IPS-15b (cell line): ENCODE data around the gene CNP.

ENCODE experiments used
- H3K27me3 ChIP-seq: one replicate; pipeline ENCODE4 v1.6.1; 2013; ENCODE audit warnings: low read length; ENCODE audit not compliant: control insufficient read depth, insufficient read depth
- H3K36me3 ChIP-seq: one replicate; pipeline ENCODE4 v1.6.1; 2013; ENCODE audit warnings: low read length; ENCODE audit not compliant: control insufficient read depth, insufficient read depth
- H3K4me1 ChIP-seq: one replicate; pipeline ENCODE4 v1.6.1; 2013; ENCODE audit warnings: mild to moderate bottlenecking, low read length; ENCODE audit not compliant: control insufficient read depth, insufficient read depth
- H3K4me3 ChIP-seq: one replicate; pipeline ENCODE4 v1.5.1; 2013; ENCODE audit warnings: low read depth, low read length
- H3K9ac ChIP-seq: one replicate; pipeline ENCODE4 v1.6.1; 2013; ENCODE audit warnings: low read depth, mild to moderate bottlenecking, low read length
- H3K9me3 ChIP-seq: one replicate; pipeline ENCODE4 v1.6.1; 2013; ENCODE audit warnings: mild to moderate bottlenecking, low read length; ENCODE audit not compliant: control insufficient read depth, insufficient read depth

The CNP gene

GRCh38 chr17:41948762-41949460 lies 17.7 kb upstream of the CNP start:
- Histone ChIP-seq H3K9ac (no peak overlapping the region), H3K4me1 (no peaks in the 10 kb centered on the region), H3K4me3 (no peak overlapping the region), H3K9me3 (no peaks in the 10 kb centered on the region), H3K36me3 (no peaks in the 10 kb centered on the region), H3K27me3 (no peaks in the 10 kb centered on the region)

- Histone ChIP-seq H3K9me3 (no peaks in the 10 kb centered on the region), H3K4me1 (peaks cover 17% of the 10 kb centered on the region), H3K4me3 (no peak overlapping the region), H3K9ac (no peak overlapping the region), H3K27me3 (no peaks in the 10 kb centered on the region), H3K36me3 (no peaks in the 10 kb centered on the region)
These were observed 10.1 kb upstream of the CNP start for GRCh38 chr17:41956522-41956921.

- Histone ChIP-seq H3K27me3 (no peaks in the 10 kb centered on the region), H3K9me3 (no peaks in the 10 kb centered on the region), H3K4me1 (peaks cover 17% of the 10 kb centered on the region), H3K36me3 (no peaks in the 10 kb centered on the region), H3K9ac (no peak overlapping the region), H3K4me3 (no peak overlapping the region)
These were observed 9.3 kb upstream of the CNP start for GRCh38 chr17:41957031-41957868.

GRCh38 chr17:41957869-41958439 lies 8.6 kb upstream of the CNP start:
- H3K9ac ChIP-seq = no peak overlapping the region
- no peaks in the 10 kb centered on the region for H3K36me3 ChIP-seq
- H3K4me1 ChIP-seq = peaks cover 17% of the 10 kb centered on the region
- H3K27me3 ChIP-seq = no peaks in the 10 kb centered on the region
- H3K9me3 ChIP-seq = no peaks in the 10 kb centered on the region
- no peak overlapping the region for H3K4me3 ChIP-seq

- H3K4me3 ChIP-seq = no peak overlapping the region
- no peaks in the 10 kb centered on the region for H3K27me3 ChIP-seq
- no peaks in the 10 kb centered on the region for H3K9me3 ChIP-seq
- no peaks in the 10 kb centered on the region for H3K36me3 ChIP-seq
- no peak overlapping the region for H3K9ac ChIP-seq
- peaks cover 17% of the 10 kb centered on the region for H3K4me1 ChIP-seq
These were observed 7.6 kb upstream of the CNP start for GRCh38 chr17:41959030-41959335.

- Histone ChIP-seq H3K4me3 (no peak overlapping the region), H3K36me3 (no peaks in the 10 kb centered on the region), H3K4me1 (peaks cover 17% of the 10 kb centered on the region), H3K9ac (no peak overlapping the region), H3K27me3 (no peaks in the 10 kb centered on the region), H3K9me3 (no peaks in the 10 kb centered on the region)
These were observed 7.1 kb upstream of the CNP start for GRCh38 chr17:41959336-41960095.

- H3K4me1 ChIP-seq = peaks cover 16% of the 10 kb centered on the region
These were observed 4.5 kb upstream of the CNP start for GRCh38 chr17:41962111-41962510.

GRCh38 chr17:41962768-41963434 lies 3.7 kb upstream of the CNP start:
- H3K9ac ChIP-seq = no peak overlapping the region
- H3K4me1 ChIP-seq = peaks cover 12% of the 10 kb centered on the region
- H3K4me3 ChIP-seq = no peak overlapping the region
- no peaks in the 10 kb centered on the region for H3K9me3 ChIP-seq
- no peaks in the 10 kb centered on the region for H3K27me3 ChIP-seq
- H3K36me3 ChIP-seq = no peaks in the 10 kb centered on the region

More at GRCh38 chr17:41962111-41962510, 4.5 kb upstream of the CNP start:
- H3K9ac ChIP-seq = no peak overlapping the region
- H3K27me3 ChIP-seq = no peaks in the 10 kb centered on the region
- no peaks in the 10 kb centered on the region for H3K36me3 ChIP-seq
- no peak overlapping the region for H3K4me3 ChIP-seq
- no peaks in the 10 kb centered on the region for H3K9me3 ChIP-seq

GRCh38 chr17:41965694-41966462 lies 717 bp upstream of the CNP start:
- Histone ChIP-seq H3K27me3 (no peaks in the 10 kb centered on the region), H3K4me3 (peak overlapping the region; percentile 80), H3K9me3 (no peaks in the 10 kb centered on the region), H3K36me3 (peaks cover 9% of the 10 kb centered on the region), H3K4me1 (peaks cover 2% of the 10 kb centered on the region), H3K9ac (peak overlapping the region; percentile 73)

- Histone ChIP-seq H3K9ac (peak overlapping the region; percentile 91), H3K27me3 (no peaks in the 10 kb centered on the region), H3K4me1 (peaks cover 2% of the 10 kb centered on the region), H3K9me3 (no peaks in the 10 kb centered on the region), H3K4me3 (peak overlapping the region; percentile 80), H3K36me3 (peaks cover 15% of the 10 kb centered on the region)
These were observed 736 bp downstream of the CNP start for GRCh38 chr17:41967141-41967920.
